Stomach smooth muscle (tissue), 2 donors: ENCODE results near the gene SP140.
"Not testable (repeated sequence)": the region's sequence is repeated elsewhere in the genome, so short reads cannot be mapped to it uniquely, and the experiment has no call there.

Experiments
- H3K27ac ChIP-seq: one replicate; pipeline ENCODE4 v1.7.0; 2013; ENCODE audit warnings: mild to moderate bottlenecking, low read length, inconsistent platforms
- H3K27me3 ChIP-seq, 2 donors: one replicate each; pipeline ENCODE4 v1.7.0; 2013; ENCODE audit warnings: low read length in 2 of 2; ENCODE audit not compliant: insufficient read depth in 2 of 2, control insufficient read depth in 1 of 2
- H3K36me3 ChIP-seq, 2 donors: one replicate each; pipeline ENCODE4 v1.7.0; 2013; ENCODE audit warnings: low read length in 2 of 2; ENCODE audit not compliant: control insufficient read depth in 2 of 2, insufficient read depth in 2 of 2
- H3K4me1 ChIP-seq: one replicate; pipeline ENCODE4 v1.7.0; 2013; ENCODE audit warnings: low read length; ENCODE audit not compliant: control insufficient read depth, insufficient read depth
- H3K4me3 ChIP-seq, 2 donors: one replicate each; pipeline ENCODE4 v1.7.0; 2013; ENCODE audit warnings: low read length in 2 of 2
- H3K9ac ChIP-seq, 2 donors: one replicate each; pipeline ENCODE4 v1.7.0; 2013; ENCODE audit warnings: low read length in 2 of 2, mild to moderate bottlenecking in 1 of 2
- H3K9me3 ChIP-seq, 2 donors: one replicate each; pipeline ENCODE4 v1.7.0; 2013; ENCODE audit warnings: low read length in 2 of 2; ENCODE audit not compliant: control insufficient read depth in 2 of 2
- donor health status: healthy.
- donor health status: Pancreatic carcinoma.

SP140 gene

DNA sequence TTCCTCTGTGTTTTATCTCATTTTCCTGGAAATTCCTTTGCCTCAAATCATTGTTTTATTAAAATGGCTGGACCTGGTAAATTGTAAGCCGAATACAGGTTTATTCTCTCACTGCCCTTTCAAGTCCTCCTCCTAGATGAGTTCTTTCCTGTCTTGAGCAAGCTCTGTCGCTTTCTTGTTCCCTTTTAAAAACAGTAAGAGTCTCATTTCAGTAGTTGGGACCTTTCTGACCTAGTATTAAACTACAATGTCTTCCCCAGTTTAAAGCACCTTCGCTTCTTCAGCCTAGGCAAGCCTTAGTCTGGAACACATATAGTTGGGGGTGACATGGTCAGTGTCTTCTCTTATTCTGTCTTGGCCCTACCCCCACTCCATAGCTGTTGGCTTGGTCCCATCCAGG is 60.5 kb downstream of the SP140 start:
- H3K36me3 ChIP-seq, result no peaks in the 10 kb centered on the region
- H3K9ac ChIP-seq, result no peak overlapping the region
- no peaks in the 10 kb centered on the region for H3K9me3 ChIP-seq
- H3K27ac ChIP-seq, result no peak overlapping the region
- H3K4me3 ChIP-seq, result no peak overlapping the region
- H3K4me1 ChIP-seq, result no peaks in the 10 kb centered on the region
- H3K27me3 ChIP-seq, result peaks cover 0 to 2% of the 10 kb centered on the region in 2 donors

DNA sequence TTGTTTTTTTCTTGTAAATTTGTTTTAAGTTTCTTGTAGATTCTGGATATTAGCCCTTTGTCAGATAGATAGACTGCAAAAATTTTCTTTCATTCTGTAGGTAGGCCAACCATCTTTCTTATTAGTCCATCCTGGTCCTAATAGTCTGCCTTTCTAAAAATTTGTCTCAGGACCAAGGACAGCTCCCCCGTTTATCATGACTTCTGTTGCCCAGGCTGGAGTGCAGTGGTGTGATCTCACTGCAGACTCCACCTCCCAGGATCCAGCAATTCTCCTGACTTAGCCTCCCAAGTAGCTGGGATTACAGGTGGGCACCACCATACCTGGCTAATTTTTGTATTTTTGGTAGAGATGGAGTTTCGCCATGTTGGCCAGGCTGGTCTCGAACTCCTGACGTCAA is 63.8 kb downstream of the SP140 start:
- H3K27me3 ChIP-seq, H3K27ac ChIP-seq: not testable (repeated sequence)

DNA sequence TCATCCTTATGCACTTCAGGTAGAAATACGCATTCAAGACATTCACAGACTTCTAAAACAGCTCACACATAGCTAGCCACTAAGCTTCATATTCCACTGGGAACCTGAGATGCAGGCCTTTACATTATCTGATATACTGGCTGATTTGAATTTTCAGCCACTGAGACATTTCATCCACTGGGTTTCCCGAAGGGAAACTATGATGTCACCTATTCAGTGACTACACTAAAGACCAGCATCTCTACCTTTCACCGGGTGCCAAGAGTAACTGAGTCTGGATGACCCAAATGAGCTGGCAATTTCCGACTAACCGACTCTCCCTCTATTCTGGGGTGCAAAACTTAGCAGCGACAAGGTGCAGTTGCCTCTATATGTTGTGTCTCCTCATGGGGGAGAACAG is 69.7 kb downstream of the SP140 start:
- no peak overlapping the region for H3K9ac ChIP-seq
- no peak overlapping the region for H3K27ac ChIP-seq
- H3K4me3 ChIP-seq, result no peak overlapping the region
- no peaks in the 10 kb centered on the region for H3K36me3 ChIP-seq
- no peaks in the 10 kb centered on the region for H3K4me1 ChIP-seq
- H3K9me3 ChIP-seq, result peaks cover 1 to 3% of the 10 kb centered on the region in 2 donors
- H3K27me3 ChIP-seq, result no peaks in the 10 kb centered on the region

More for the DNA sequence above, 63.8 kb downstream of the SP140 start:
- H3K9me3 ChIP-seq, H3K4me3 ChIP-seq, H3K9ac ChIP-seq, H3K4me1 ChIP-seq, H3K36me3 ChIP-seq: not testable (repeated sequence)

DNA sequence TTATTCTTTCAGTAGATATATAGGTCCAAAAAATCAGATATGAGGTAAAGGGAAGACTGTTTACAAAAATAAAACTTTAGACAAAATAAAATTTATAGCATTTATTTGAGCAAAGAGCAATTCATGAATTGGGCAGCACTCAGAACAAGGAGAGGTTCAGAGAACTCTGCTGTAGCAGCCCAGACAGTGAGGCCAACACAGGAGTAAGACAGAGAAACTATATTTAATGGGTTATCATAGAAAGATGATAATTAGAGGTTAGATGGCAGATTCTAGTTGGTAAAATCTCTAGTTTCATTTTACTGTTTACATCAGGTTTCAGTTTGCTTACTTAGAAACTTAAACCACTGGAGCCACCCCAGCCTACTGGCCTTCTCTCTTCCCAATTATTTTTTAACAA is 71.4 kb downstream of the SP140 start:
- H3K4me1 ChIP-seq, result no peaks in the 10 kb centered on the region
- H3K9ac ChIP-seq, result no peak overlapping the region
- no peaks in the 10 kb centered on the region for H3K27me3 ChIP-seq
- H3K4me3 ChIP-seq, result no peak overlapping the region
- H3K9me3 ChIP-seq, result peaks cover 3 to 8% of the 10 kb centered on the region in 2 donors
- no peaks in the 10 kb centered on the region for H3K36me3 ChIP-seq
- H3K27ac ChIP-seq, result no peak overlapping the region

DNA sequence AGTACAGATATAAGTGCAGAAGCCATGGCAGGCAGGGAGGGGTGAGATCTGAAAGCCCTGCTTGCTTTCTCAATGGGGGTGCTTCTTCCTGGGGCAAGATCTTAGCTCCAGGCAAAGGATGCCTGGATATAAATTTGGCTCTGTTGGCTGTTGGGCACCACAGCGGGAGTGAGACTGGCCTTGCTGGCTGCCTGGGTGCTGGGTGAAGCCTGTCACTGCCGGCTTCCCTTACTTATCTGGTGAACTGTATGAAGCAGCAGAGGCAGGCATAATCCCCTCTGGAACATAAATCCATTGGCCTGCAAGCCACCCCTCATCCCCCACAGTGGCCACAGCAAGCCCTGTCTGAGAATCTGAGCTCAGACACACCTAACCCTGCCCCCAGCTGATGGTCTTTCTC is 74.1 kb downstream of the SP140 start:
- no peak overlapping the region for H3K9ac ChIP-seq
- no peak overlapping the region for H3K4me3 ChIP-seq
- H3K27me3 ChIP-seq, result no peaks in the 10 kb centered on the region
- no peaks in the 10 kb centered on the region for H3K36me3 ChIP-seq
- H3K9me3 ChIP-seq, result peaks cover 3 to 8% of the 10 kb centered on the region in 2 donors
- H3K27ac ChIP-seq, result no peak overlapping the region
- no peaks in the 10 kb centered on the region for H3K4me1 ChIP-seq

DNA sequence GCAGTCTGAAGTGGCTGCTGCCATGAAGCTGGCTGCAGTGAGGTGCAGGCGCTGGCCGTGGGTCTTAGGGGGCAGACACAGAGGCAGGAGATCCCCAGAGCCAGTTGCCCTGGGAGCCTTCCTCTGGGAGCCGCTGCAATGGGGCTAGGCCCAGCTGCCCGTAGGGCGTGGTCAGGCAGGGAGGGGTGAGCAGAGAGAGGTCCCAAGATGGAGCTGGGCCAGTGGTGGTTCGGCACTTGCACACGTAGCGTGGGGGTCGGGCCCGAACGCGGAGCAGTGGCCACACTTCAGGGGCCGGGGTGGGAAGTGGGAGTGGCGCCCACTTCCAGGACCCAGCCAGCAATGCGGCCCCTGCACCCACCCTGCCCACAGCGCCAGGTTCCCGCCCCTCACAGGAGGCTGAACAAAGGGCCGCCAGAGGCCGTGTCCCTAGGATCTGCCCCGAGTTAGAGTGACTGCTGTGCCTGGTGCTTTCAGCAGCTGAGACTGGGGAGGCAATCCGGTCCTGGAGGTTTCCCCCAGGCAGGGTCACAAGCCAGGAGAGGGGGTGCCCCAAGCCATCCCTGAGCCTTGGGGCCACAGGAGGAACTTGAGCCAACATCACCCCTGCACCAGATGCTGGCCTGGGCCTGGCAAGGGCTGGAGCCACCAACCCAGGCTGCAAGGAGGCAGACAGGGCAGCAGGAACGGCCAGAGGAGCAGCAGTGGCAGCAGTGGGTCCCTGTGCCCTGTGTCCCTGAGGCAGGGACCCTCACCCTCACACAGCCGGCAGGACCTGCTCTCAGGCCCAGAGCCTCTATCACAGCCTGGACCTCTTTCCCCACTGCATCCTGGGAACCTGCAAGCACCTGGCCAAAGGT is 80.1 kb downstream of the SP140 start:
- peaks cover 0 to under 1% of the 10 kb centered on the region in 2 donors for H3K9me3 ChIP-seq
- H3K9ac ChIP-seq, result no peak overlapping the region
- H3K27me3 ChIP-seq, result no peaks in the 10 kb centered on the region
- no peak overlapping the region for H3K27ac ChIP-seq
- no peak overlapping the region for H3K4me3 ChIP-seq
- no peaks in the 10 kb centered on the region for H3K36me3 ChIP-seq
- no peaks in the 10 kb centered on the region for H3K4me1 ChIP-seq

DNA sequence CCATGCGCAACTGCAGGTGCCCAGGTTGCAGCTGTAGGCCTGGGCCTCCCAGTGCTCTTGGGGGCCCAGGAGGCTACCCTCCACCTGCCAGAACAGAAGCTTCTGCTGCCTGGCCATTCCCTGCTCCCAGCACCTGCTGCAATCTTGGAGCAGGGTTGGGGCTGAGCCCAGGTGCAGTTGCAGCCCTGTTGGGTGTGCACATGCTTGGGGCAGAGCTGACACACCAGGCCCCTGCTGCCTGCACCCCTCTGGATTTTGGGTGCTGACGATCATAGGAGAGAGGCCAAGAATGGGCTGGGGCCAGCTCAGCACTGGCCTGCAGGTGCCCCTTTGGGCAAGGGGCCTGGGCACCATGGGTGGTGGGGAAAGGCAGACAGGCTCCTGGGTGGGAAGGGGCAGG is 80.9 kb downstream of the SP140 start:
- Histone ChIP-seq H3K4me3 (no peak overlapping the region), H3K27ac (no peak overlapping the region), H3K27me3 (no peaks in the 10 kb centered on the region), H3K9ac (no peak overlapping the region), H3K4me1 (no peaks in the 10 kb centered on the region), H3K36me3 (no peaks in the 10 kb centered on the region), H3K9me3 (no peaks in the 10 kb centered on the region)

DNA sequence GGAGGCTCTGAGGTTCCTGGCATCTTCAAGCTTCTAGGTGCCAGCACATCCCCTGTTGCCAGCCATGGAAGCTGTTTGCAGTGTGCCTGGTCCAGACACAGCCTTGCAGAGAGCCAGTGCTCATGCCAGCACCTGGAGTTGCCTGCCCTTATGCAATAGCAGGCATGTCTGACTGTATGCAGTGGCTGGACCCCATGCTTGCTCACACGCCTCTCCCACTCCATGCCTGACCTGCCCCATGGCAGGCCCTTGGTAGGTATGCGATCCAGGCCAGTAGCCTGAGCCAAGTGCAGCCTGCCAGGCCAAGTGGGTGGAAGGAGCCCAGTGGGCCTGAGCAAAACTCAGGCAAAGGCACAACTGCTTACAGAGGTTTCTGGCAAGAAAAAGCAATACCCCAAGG is 81.9 kb downstream of the SP140 start:
- no peaks in the 10 kb centered on the region for H3K4me1 ChIP-seq
- no peak overlapping the region for H3K9ac ChIP-seq
- no peak overlapping the region for H3K4me3 ChIP-seq
- H3K27ac ChIP-seq, result no peak overlapping the region
- H3K27me3 ChIP-seq, result no peaks in the 10 kb centered on the region
- no peaks in the 10 kb centered on the region for H3K9me3 ChIP-seq
- no peaks in the 10 kb centered on the region for H3K36me3 ChIP-seq

DNA sequence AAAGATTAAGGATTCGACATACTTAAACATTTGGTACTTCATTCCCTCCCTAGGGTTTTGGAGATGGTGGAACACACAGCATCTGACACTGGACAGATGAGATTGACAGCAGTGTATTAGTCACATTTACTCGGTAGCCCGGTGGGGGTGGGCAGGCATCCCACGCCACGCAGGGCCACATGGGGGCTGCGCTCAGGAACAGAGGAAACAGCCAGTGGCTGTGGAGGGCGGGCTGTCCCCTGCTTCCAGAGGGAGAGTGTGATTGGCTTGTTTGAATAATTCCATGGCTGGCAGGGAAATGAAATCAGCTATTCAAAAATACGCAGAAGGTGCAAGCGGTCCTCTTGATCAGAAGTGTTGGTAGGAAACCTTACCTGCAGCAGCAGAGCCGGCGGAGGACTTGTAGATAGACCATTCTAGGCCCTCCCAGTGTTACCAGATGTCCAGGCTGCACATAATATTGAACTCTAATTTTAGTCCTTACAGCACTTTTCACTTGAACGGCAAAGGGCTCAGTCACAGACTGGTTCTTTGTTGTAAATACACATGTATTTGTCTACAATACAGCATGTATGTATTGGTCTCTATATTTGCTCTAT is 83.0 kb downstream of the SP140 start:
- H3K4me1 ChIP-seq, result no peaks in the 10 kb centered on the region
- no peaks in the 10 kb centered on the region for H3K36me3 ChIP-seq
- H3K27me3 ChIP-seq, result no peaks in the 10 kb centered on the region
- H3K27ac ChIP-seq, result no peak overlapping the region
- H3K9ac ChIP-seq, result no peak overlapping the region
- no peak overlapping the region for H3K4me3 ChIP-seq
- H3K9me3 ChIP-seq, result no peaks in the 10 kb centered on the region

DNA sequence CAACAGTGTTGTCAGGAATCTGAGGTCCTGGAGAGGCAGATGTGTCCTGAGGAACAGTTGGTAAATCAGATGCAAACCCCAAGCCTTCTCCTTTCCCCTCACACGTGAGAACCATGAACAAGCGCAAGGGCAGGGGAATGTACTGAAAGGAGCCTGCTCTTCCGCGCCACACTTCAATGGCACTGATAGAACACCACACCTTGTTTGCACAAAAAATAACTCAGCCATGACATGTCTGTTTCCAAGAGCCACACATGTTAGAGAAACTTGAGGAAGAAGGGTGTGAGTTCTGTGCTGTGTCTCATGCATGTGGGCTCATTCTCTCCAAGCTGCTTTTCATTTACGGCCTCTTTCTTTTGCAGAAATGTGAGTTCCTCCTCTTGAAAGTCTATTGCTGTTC is 85.3 kb downstream of the SP140 start:
- H3K36me3 ChIP-seq, H3K27me3 ChIP-seq, H3K4me3 ChIP-seq, H3K4me1 ChIP-seq, H3K9me3 ChIP-seq, H3K27ac ChIP-seq, H3K9ac ChIP-seq: not testable (repeated sequence)

DNA sequence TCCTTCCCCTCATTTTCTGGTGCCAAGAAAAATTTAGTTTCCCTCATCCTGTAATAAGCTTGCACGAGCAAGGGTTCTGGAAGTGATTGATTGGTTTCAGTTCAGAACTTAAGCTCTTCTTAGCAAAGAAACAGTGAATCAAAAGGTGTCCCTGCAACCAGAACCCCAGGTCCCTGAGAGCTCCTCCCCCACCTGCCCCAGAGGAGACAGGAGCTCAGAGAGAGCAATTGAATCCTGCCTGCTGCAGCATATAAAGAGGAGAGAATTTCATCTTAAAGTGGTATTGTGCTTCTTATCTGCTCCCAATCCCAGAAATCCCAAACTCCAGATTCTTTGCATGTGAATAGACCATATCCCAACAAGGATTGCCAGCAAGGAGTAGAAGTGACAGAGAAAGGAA is 86.1 kb downstream of the SP140 start:
- not testable (repeated sequence) for H3K36me3 ChIP-seq, H3K9ac ChIP-seq, H3K27me3 ChIP-seq, H3K27ac ChIP-seq, H3K4me1 ChIP-seq, H3K9me3 ChIP-seq, H3K4me3 ChIP-seq
